Measurements from ENCODE around the gene TMEM231.
"Not testable (repeated sequence)": the region's sequence is repeated elsewhere in the genome, so short reads cannot be mapped to it uniquely, and the experiment has no call there.

TMEM231 gene

DNA sequence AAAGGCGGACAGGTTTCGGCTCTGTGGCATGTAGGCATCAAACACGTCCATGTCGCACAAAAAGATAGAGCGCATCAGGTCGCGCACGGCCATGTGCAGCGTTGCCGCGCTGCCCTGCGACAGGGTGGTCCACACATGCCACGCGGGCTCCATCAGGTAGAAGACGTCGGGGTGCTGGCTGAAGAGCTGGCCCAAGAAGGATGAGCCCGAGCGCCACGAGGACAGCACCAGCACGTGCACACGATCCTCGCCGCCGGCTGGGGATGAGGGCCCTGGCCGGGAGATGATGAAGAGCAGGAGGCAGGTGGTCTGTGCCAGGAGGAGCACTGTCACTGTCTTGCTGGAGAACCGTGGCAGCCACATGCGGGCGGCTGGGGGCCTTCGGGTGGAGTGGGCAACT is 26.1 kb downstream of the TMEM231 start:
- DNase-seq: no peak
- peaks cover 12% of the 10 kb centered on the region for H3K36me3 Mint-ChIP-seq (ENCODE audit: low read depth)
- peaks cover 4% of the 10 kb centered on the region for H3K4me1 Mint-ChIP-seq
- H3K27ac Mint-ChIP-seq: no peak overlapping the region
- peaks cover 4% of the 10 kb centered on the region for H3K27me3 Mint-ChIP-seq (ENCODE audit: low read depth, poor library complexity)
- no peaks in the 10 kb centered on the region for H3K9me3 Mint-ChIP-seq
- H3K4me3 Mint-ChIP-seq: no peak overlapping the region
- TF ChIP-seq, protein P1, sequence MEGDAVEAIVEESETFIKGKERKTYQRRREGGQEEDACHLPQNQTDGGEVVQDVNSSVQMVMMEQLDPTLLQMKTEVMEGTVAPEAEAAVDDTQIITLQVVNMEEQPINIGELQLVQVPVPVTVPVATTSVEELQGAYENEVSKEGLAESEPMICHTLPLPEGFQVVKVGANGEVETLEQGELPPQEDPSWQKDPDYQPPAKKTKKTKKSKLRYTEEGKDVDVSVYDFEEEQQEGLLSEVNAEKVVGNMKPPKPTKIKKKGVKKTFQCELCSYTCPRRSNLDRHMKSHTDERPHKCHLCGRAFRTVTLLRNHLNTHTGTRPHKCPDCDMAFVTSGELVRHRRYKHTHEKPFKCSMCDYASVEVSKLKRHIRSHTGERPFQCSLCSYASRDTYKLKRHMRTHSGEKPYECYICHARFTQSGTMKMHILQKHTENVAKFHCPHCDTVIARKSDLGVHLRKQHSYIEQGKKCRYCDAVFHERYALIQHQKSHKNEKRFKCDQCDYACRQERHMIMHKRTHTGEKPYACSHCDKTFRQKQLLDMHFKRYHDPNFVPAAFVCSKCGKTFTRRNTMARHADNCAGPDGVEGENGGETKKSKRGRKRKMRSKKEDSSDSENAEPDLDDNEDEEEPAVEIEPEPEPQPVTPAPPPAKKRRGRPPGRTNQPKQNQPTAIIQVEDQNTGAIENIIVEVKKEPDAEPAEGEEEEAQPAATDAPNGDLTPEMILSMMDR (IDR thresholded peaks at IDR 0.05): no peak

DNA sequence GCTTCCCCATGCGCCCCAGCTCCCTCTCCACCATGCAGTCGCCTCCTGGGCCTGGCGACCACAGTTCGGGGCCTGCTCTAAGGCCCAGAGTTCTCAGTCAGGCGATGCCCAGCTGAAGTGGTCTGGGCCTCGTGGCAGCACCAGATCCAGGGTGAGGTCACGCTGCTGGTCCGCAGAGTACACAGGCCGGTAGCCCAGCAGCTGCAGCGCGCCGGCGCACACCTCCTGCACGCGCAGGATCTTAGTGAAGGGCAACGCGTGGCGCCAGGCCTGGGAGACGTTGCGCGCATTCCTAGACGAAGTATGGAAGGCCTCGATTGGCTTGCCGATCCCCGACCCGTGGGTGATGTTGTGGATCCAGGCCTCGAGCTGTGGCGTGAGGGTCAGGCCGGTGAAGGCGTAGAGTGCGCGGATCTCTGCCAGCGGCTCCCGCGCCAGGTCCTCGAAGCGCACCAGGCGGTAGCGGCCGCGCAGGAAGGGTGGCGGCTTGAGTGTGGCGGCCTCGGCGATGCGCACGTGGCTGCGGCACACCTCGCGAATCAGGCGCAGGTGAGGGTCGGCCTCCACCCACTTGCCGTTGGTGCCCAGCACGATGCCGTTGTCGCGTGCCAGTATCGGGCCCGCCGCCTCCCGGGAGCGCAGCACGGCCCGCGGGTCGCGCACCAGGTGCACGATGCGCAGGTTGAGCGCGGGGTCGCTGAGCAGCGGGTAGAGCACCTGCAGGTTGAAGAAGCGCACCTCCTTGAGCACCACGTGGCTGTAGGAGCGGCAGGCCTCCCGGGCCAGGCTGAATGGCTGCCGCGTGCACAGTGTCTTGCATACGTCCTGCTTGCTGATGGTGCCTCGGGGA is 26.8 kb downstream of the TMEM231 start:
- H3K9me3 Mint-ChIP-seq: no peaks in the 10 kb centered on the region
- no peak overlapping the region for H3K4me3 Mint-ChIP-seq
- H3K27ac Mint-ChIP-seq: no peak overlapping the region
- no peak for DNase-seq
- H3K27me3 Mint-ChIP-seq (ENCODE audit: low read depth, poor library complexity): peaks cover 4% of the 10 kb centered on the region
- TF ChIP-seq, protein P1 (IDR thresholded peaks at IDR 0.05): no peak
- no peaks in the 10 kb centered on the region for H3K4me1 Mint-ChIP-seq
- peaks cover 12% of the 10 kb centered on the region for H3K36me3 Mint-ChIP-seq (ENCODE audit: low read depth)

DNA sequence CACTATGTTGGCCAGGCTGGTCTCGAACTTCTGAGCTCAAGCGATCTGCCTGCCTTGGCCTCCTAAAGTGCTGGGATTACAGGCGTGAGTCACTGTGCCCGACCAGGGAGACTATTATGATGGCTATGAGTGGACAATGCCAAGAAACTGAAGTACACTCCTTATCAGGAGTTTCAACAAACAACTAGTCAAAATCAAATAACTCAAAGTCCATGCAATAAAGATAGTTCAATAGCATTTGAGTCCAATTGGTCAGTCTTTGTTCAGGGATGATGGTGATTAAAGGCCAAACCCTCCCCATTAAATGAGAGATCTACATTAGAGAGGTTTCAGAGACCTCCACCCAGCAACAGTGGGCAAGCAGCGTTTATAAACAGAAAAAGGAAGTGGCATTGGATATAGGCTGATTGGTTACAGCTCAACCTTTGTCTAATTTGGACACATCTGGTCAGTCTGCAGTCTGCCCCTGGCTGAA is 28.2 kb downstream of the TMEM231 start:
- no peak for DNase-seq
- H3K4me3 Mint-ChIP-seq: no peak overlapping the region
- H3K4me1 Mint-ChIP-seq: no peaks in the 10 kb centered on the region
- peak overlapping the region; percentile 15 for H3K27ac Mint-ChIP-seq
- H3K9me3 Mint-ChIP-seq: no peaks in the 10 kb centered on the region
- TF ChIP-seq, protein P1 (IDR thresholded peaks at IDR 0.05): no peak
- H3K27me3 Mint-ChIP-seq (ENCODE audit: low read depth, poor library complexity): peaks cover 4% of the 10 kb centered on the region
- H3K36me3 Mint-ChIP-seq (ENCODE audit: low read depth): peaks cover 12% of the 10 kb centered on the region

DNA sequence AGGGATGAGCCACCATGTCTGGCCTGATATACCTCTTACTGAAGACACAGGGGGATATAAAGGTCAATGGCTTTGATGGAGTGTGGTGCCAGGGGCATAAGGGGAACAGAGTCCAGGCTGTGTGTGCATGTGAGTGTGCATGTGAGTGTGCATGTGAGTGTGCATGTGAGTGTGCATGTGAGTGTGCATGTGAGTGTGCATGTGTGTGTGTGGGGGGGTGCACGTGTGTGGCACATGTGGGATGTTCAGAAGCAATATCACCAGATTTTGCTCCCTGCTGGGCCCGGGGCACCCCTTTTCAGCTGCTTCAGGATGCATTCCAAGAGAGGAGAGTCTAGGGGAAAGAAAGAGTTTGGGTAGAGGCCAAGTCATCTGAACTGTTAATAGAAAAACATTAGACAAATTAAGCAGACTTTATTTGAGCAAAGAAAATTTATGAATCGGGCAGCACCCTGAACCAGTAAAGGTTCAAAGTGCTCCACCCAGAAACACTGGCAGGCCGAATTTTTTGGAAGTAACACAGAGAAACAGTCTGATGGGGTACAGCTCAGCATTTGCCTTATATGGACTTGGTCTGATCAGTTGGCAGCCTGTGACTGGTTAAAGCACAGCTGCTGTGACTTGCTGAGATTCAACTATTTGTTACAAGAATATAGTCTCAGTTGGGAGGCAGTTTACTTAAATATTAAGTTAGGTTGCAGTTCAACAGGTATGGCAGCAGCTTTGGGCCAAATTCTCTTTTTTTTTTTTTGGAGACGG is 29.8 kb downstream of the TMEM231 start:
- H3K27me3 Mint-ChIP-seq (ENCODE audit: low read depth, poor library complexity): peaks cover 7% of the 10 kb centered on the region
- TF ChIP-seq, protein P1 (IDR thresholded peaks at IDR 0.05): no peak
- peaks cover 12% of the 10 kb centered on the region for H3K36me3 Mint-ChIP-seq (ENCODE audit: low read depth)
- DNase-seq: no peak
- H3K27ac Mint-ChIP-seq: no peak overlapping the region
- H3K4me1 Mint-ChIP-seq: no peaks in the 10 kb centered on the region
- H3K4me3 Mint-ChIP-seq: no peak overlapping the region
- H3K9me3 Mint-ChIP-seq: no peaks in the 10 kb centered on the region

DNA sequence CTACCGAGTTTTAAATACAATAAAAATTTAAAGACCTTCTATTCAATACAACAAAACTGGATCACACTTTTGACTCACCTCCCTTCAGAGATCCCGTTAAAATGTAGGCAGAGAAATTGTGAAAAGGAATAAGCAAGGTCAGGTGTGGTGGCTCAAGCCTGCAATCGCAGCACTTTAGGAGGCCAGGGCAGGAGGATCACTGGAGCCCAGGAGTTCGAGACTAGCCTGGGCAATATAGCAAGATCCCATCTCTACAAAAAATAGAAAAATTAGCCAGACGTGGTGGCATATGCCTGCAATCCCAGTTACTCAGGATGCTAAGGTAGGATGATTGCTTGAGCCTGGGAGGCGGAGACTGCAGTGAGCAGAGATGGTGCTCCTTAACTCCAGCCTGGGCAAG is 36.9 kb downstream of the TMEM231 start:
- Mint-ChIP-seq H3K27me3 (ENCODE audit: low read depth, poor library complexity) (peaks cover 5% of the 10 kb centered on the region), H3K4me3 (no peak overlapping the region), H3K4me1 (peaks cover 21% of the 10 kb centered on the region), H3K36me3 (ENCODE audit: low read depth) (peaks cover 6% of the 10 kb centered on the region), H3K9me3 (no peaks in the 10 kb centered on the region), H3K27ac (no peak overlapping the region)
- TF ChIP-seq, protein P1 (IDR thresholded peaks at IDR 0.05): no peak
- DNase-seq: no peak

DNA sequence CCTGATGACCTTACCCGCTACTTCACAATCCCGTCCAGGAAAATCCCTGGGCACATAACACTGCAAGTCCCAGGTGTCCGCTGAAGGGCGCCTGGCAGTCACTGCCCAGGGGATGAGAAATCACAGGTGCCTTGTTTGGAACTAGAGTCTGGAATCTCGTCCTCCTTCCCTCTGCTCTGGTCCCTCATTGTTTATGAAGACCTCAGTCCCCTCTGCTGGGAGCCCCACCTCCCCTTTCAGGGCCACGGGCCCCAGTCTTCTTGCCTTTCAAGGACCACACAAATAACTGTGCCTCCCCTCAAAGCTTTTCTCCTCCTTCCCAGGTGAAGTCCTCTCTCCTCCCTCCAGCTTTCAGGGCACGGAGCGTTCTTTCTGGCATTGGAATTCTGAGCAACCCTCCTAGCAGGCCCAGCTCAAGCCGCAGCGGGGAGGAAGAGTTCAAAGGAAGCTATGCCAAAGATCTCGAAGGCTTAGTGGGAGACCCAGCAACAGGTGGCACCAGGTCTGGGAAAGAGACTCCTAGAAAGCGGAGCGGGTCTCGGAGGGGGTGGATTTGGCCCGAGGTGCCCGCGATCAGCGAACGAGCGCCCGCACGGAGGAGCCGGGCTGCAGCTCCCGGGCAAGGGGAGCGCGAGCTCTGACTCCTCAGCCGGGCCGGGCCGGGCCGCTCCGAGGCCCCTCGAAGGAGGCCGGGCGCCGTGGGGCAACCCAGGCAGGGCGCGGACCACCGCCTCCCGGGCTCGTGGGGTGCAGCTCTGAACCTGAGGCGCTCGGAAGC is 39.7 kb downstream of the TMEM231 start:
- H3K4me1 Mint-ChIP-seq: peaks cover 34% of the 10 kb centered on the region
- not testable (repeated sequence) for H3K27me3 Mint-ChIP-seq (ENCODE audit: low read depth, poor library complexity); H3K9me3 Mint-ChIP-seq
- H3K4me3 Mint-ChIP-seq: peak overlapping the region; percentile 89
- peak overlapping the region; percentile 53 for H3K27ac Mint-ChIP-seq
- DNase-seq: peak; percentile 46
- H3K36me3 Mint-ChIP-seq (ENCODE audit: low read depth): peaks cover 12% of the 10 kb centered on the region

Measured in nephron progenitor cell (in vitro differentiated cells).